H7 (cell line): Measurements from ENCODE around the gene GSTA5. TPM values are rescaled to one million over a fixed set of nuclear protein-coding genes. Genes with fewer than 3 reads are reported as not detected.
A peak's percentile ranks its signal among the peaks of the same experiment; 100 is the strongest.
"Not testable (repeated sequence)": the region's sequence is repeated elsewhere in the genome, so short reads cannot be mapped to it uniquely, and the experiment has no call there.

Source experiments
- DNase-seq: peaks from one replicate; pipeline ENCODE4 v3.0.0; 2012
- H3K27me3 ChIP-seq: 2 replicates; pipeline ENCODE4 v1.6.0; 2011; ENCODE audit warnings: mild to moderate bottlenecking, low read length; ENCODE audit not compliant: control insufficient read depth, insufficient read depth
- H3K36me3 ChIP-seq: replicated peaks from 2 replicates; pipeline ENCODE4 v1.5.1; 2011; ENCODE audit warnings: low read length; ENCODE audit not compliant: control insufficient read depth, insufficient read depth
- H3K4me3 ChIP-seq: 2 replicates; pipeline ENCODE4 v1.5.1; 2011; ENCODE audit warnings: low read depth, mild to moderate bottlenecking, control low read depth, low read length, moderate library complexity; ENCODE audit not compliant: insufficient read depth
- total RNA-seq: library from RNA; depleted of rRNA; stranded (reverse); fragments of >200 nt; shearing (Covaris generic); gene quantifications from 2 replicates; pipeline ENCODE4 v1.2.3, GENCODE V29; 2014

Gene GSTA5
- total RNA-seq, 1 experiment from 2014 or later: not detected

- Histone ChIP-seq H3K4me3 (no peak overlapping the region), H3K27me3 (no peaks in the 10 kb centered on the region), H3K36me3 (no peaks in the 10 kb centered on the region)
- DNase-seq: no peak
These were observed 17.8 kb upstream of the GSTA5 start for GRCh38 chr6:52858416-52858815.

- not testable (repeated sequence) for H3K36me3 ChIP-seq, DNase-seq, H3K4me3 ChIP-seq, H3K27me3 ChIP-seq
These were observed 15.5 kb upstream of the GSTA5 start for GRCh38 chr6:52856137-52856536.

- H3K4me3 ChIP-seq: no peak overlapping the region
- no peaks in the 10 kb centered on the region for H3K36me3 ChIP-seq
- DNase-seq: no peak
- no peaks in the 10 kb centered on the region for H3K27me3 ChIP-seq
These were observed 8.5 kb upstream of the GSTA5 start for GRCh38 chr6:52849137-52849536.

- Histone ChIP-seq H3K36me3 (no peaks in the 10 kb centered on the region), H3K27me3 (no peaks in the 10 kb centered on the region), H3K4me3 (no peak overlapping the region)
- DNase-seq: no peak
These were observed 5.4 kb upstream of the GSTA5 start for GRCh38 chr6:52846002-52846401.

- H3K27me3 ChIP-seq: no peaks in the 10 kb centered on the region
- no peak overlapping the region for H3K4me3 ChIP-seq
- no peak for DNase-seq
- no peaks in the 10 kb centered on the region for H3K36me3 ChIP-seq
These were observed 3.0 kb upstream of the GSTA5 start for GRCh38 chr6:52843605-52844004.

GRCh38 chr6:52839124-52840055 is 1.2 kb downstream of the GSTA5 start:
- Histone ChIP-seq H3K4me3 (no peak overlapping the region), H3K36me3 (no peaks in the 10 kb centered on the region), H3K27me3 (no peaks in the 10 kb centered on the region)
- DNase-seq: peak; percentile 71

- Histone ChIP-seq H3K4me3 (no peak overlapping the region), H3K27me3 (no peaks in the 10 kb centered on the region), H3K36me3 (no peaks in the 10 kb centered on the region)
- no peak for DNase-seq
These were observed 6.1 kb downstream of the GSTA5 start for GRCh38 chr6:52834481-52834880.

GRCh38 chr6:52830869-52831268 is 9.7 kb downstream of the GSTA5 start:
- not testable (repeated sequence) for H3K27me3 ChIP-seq, H3K36me3 ChIP-seq, H3K4me3 ChIP-seq, DNase-seq

- H3K4me3 ChIP-seq: no peak overlapping the region
- DNase-seq: no peak
- no peaks in the 10 kb centered on the region for H3K36me3 ChIP-seq
- H3K27me3 ChIP-seq: no peaks in the 10 kb centered on the region
These were observed 11.4 kb downstream of the GSTA5 start for GRCh38 chr6:52829046-52829817.

- H3K36me3 ChIP-seq: not testable (repeated sequence)
These were observed 12.0 kb downstream of the GSTA5 start for GRCh38 chr6:52828621-52829020.

GRCh38 chr6:52827073-52827783 is 13.4 kb downstream of the GSTA5 start:
- H3K36me3 ChIP-seq, H3K4me3 ChIP-seq, DNase-seq, H3K27me3 ChIP-seq: not testable (repeated sequence)

More at GRCh38 chr6:52828621-52829020, 12.0 kb downstream of the GSTA5 start:
- DNase-seq, H3K4me3 ChIP-seq, H3K27me3 ChIP-seq: not testable (repeated sequence)

- Histone ChIP-seq H3K36me3 (no peaks in the 10 kb centered on the region), H3K4me3 (no peak overlapping the region), H3K27me3 (no peaks in the 10 kb centered on the region)
- no peak for DNase-seq
These were observed 14.1 kb downstream of the GSTA5 start for GRCh38 chr6:52826513-52826912.

GRCh38 chr6:52825900-52826459 is 14.6 kb downstream of the GSTA5 start:
- H3K27me3 ChIP-seq, DNase-seq, H3K36me3 ChIP-seq, H3K4me3 ChIP-seq: not testable (repeated sequence)

GRCh38 chr6:52825270-52825793 is 15.3 kb downstream of the GSTA5 start:
- DNase-seq, H3K36me3 ChIP-seq, H3K4me3 ChIP-seq, H3K27me3 ChIP-seq: not testable (repeated sequence)
